Spleen (tissue), 11 donors: ENCODE measurements around the gene CCDC188. TPM values are rescaled to one million over a fixed set of nuclear protein-coding genes. Genes with fewer than 3 reads are reported as not detected.

Source experiments
- DNase-seq: peaks from one replicate; pipeline ENCODE4 v3.0.0-alpha.2; 2020
- H3K27ac ChIP-seq, 8 donors: fragments of 200-600 bp; sonication (generic) in 7 of 8; 1 replicate in 4 of 8; 2 replicates in 4 of 8; pipeline versions ENCODE4 v1.5.0 to v1.8.0; 2016 to 2021; ENCODE audit warnings: inconsistent platforms in 4 of 8, mild to moderate bottlenecking in 4 of 8, moderate library complexity in 1 of 8
- H3K27me3 ChIP-seq, 7 donors: fragments of 200-600 bp; sonication (generic) in 6 of 7; replicated peaks in 1 of 7; 1 replicate in 4 of 7; 2 replicates in 3 of 7; pipeline versions ENCODE4 v1.5.0 to v1.8.0; 2016 to 2021; ENCODE audit warnings: inconsistent platforms in 3 of 7, mild to moderate bottlenecking in 1 of 7
- H3K36me3 ChIP-seq, 6 donors: fragments of 200-600 bp; sonication (generic) in 5 of 6; 1 replicate in 4 of 6; 2 replicates in 2 of 6; pipeline versions ENCODE4 v1.5.0 to v1.8.0; 2016 to 2021; ENCODE audit warnings: inconsistent platforms in 2 of 6
- H3K4me1 ChIP-seq, 6 donors: fragments of 200-600 bp; sonication (generic) in 5 of 6; 1 replicate in 3 of 6; 2 replicates in 3 of 6; pipeline versions ENCODE4 v1.5.0 to v1.8.0; 2016 to 2021; ENCODE audit warnings: inconsistent platforms in 3 of 6
- H3K4me3 ChIP-seq, 8 donors: fragments of 200-600 bp; sonication (generic) in 7 of 8; 1 replicate in 4 of 8; 2 replicates in 4 of 8; pipeline versions ENCODE4 v1.5.0 to v1.8.0; 2016 to 2021; ENCODE audit warnings: inconsistent platforms in 4 of 8, mild to moderate bottlenecking in 4 of 8, moderate library complexity in 2 of 8
- H3K9me3 ChIP-seq, 8 donors: fragments of 200-600 bp; sonication (generic) in 7 of 8; 1 replicate in 4 of 8; 2 replicates in 4 of 8; pipeline versions ENCODE4 v1.5.0 to v1.8.0; 2016 to 2021; ENCODE audit warnings: inconsistent platforms in 4 of 8
- POLR2A ChIP-seq, 3 donors: fragments of 450-650 bp; IDR thresholded peaks; one replicate each; pipeline ENCODE4 v1.5.1; 2017; ENCODE audit warnings: antibody characterized with exemption in 3 of 3, mild to moderate bottlenecking in 1 of 3
- POLR2AphosphoS5 ChIP-seq, 3 donors: sonication (generic); formaldehyde crosslinking; IDR thresholded peaks; one replicate each; pipeline ENCODE4 v1.5.1; 2017; ENCODE audit warnings: antibody characterized with exemption in 3 of 3
- WGBS, 5 donors: extraction: QIAGEN DNeasy Blood & Tissue Kit in 3 of 5; methylation state at CpG; one replicate each; pipeline versions ENCODE4 v1.1.5 to v1.1.7; 2013 to 2018; 5-methylcytosine and 5-hydroxymethylcytosine counted together
- intact Hi-C: fragments of 100-400 bp; cut with DNase I; formaldehyde crosslinking; loops from one replicate; pipeline ENCODE4 v1.15.0; 2023; ENCODE audit warnings: low total_unique reads
- polyA plus RNA-seq, 3 donors: library from polyadenylated mRNA; stranded (reverse); fragments of 200-250 nt; gene quantifications; one replicate each; pipeline ENCODE4 v1.2.1, GENCODE V29; 2013
- total RNA-seq, 7 donors: library from RNA; depleted of rRNA in 3 of 7; stranded (reverse); fragments of >200 nt in 3 of 7; fragmentation: NEBNext Ultra II Directional in 4 of 7; extraction: Animal tissue kit (Norgen Biotek cat#: 25700) in 4 of 7; gene quantifications; one replicate each; pipeline versions ENCODE4 v1.1.0 to v1.2.1, GENCODE V29; 2016 to 2021
- TF ChIP-seq, protein P1 (sequence below), 11 experiments: fragments of 200-600 bp in 7 of 11; fragments of 450-650 bp in 4 of 11; sonication (generic) in 4 of 11; IDR thresholded peaks in 8 of 11; conservative IDR thresholded peaks in 3 of 11; 1 replicate in 7 of 11; 2 replicates in 4 of 11; pipeline versions ENCODE4 v1.4.0 to v1.8.0; 2016 to 2021; ENCODE audit warnings: antibody characterized with exemption in 11 of 11, inconsistent platforms in 4 of 11, mild to moderate bottlenecking in 1 of 11
- donor health status: healthy with polysubstance abuse.
- donor health status: DM: no; HTN: no; CAD: no; lungs with moderate emphysema.
- donor health status: DM: no; HTN: no; CAD: no.
- donor health status: Bipolar disorder and iron deficiency.
- donor health status: healthy.
- donor health status: DM: no; HTN: no; CAD: no.
- donor health status: DM: yes; HTN: yes; CAD: no.

CCDC188 gene
- total and polyA plus RNA-seq, 10 donors: 0.29 to 7.6 (median 1.8) TPM; not detected in 1

DNA sequence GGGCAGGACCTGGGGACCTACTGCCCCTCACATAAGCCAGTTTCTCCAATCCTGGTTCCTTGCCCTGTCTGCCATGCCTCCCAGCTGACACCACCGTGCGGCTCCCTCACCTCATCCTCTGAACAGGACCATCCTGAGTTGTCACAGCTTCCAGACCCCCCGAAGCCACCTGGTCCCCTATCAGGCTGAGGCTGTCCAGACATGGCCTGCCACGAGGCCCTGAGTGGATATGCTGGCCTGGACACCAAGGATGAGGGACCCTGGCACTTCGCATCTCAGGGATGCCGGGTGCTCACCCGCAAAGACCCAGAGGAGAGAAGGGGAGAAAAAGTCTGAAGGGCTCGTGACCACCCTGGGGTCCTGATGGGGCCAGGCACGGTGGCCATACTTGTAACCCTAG is 15.8 kb upstream of the CCDC188 start:
- intact Hi-C loops: no loop called here
- Histone ChIP-seq H3K9me3 (no peaks in the 10 kb centered on the region), H3K4me3 (no peak overlapping the region), H3K27ac (no peak overlapping the region), H3K27me3 (no peaks in the 10 kb centered on the region), H3K36me3 (no peaks in the 10 kb centered on the region), H3K4me1 (no peaks in the 10 kb centered on the region)
- TF ChIP-seq, protein P1, sequence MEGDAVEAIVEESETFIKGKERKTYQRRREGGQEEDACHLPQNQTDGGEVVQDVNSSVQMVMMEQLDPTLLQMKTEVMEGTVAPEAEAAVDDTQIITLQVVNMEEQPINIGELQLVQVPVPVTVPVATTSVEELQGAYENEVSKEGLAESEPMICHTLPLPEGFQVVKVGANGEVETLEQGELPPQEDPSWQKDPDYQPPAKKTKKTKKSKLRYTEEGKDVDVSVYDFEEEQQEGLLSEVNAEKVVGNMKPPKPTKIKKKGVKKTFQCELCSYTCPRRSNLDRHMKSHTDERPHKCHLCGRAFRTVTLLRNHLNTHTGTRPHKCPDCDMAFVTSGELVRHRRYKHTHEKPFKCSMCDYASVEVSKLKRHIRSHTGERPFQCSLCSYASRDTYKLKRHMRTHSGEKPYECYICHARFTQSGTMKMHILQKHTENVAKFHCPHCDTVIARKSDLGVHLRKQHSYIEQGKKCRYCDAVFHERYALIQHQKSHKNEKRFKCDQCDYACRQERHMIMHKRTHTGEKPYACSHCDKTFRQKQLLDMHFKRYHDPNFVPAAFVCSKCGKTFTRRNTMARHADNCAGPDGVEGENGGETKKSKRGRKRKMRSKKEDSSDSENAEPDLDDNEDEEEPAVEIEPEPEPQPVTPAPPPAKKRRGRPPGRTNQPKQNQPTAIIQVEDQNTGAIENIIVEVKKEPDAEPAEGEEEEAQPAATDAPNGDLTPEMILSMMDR (IDR thresholded peaks at IDR 0.05 in 8 of 11, conservative IDR thresholded peaks at IDR 0.05 in 3 of 11): no peak
- TF ChIP-seq POLR2AphosphoS5 (IDR thresholded peaks at IDR 0.05) (no peak), POLR2A (IDR thresholded peaks at IDR 0.05) (no peak)
- WGBS, 5 donors: 87 to 91% (median 89%) methylated on average over 8 to 9 of the region's 9 CpGs
- DNase-seq: no peak

DNA sequence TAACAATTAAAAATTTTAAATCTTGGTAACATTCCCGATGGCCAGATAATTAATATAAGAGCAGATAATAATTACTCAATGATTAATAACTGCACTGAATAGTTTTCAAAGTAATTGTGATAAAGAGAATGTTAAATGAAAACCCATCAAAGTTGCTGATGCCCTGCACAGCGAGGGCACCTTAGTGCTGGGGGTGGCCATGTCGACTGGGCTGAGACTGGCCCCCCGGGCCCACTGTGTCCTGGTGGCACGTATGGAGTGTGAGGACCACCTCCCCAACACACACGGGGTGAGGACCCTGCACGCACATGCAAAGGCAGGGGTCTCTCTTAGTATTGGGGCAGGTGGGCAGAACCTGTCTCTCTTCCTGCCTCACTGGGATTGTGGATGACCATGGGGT is 15.1 kb upstream of the CCDC188 start:
- no peaks in the 10 kb centered on the region for H3K9me3 ChIP-seq
- H3K27ac ChIP-seq: no peak overlapping the region
- H3K36me3 ChIP-seq: no peaks in the 10 kb centered on the region
- intact Hi-C loops: no loop called here
- H3K4me1 ChIP-seq: no peaks in the 10 kb centered on the region
- 83 to 87% (median 84%) methylated on average over 7 of the region's 7 CpGs for WGBS, 5 donors
- no peak overlapping the region for H3K4me3 ChIP-seq
- H3K27me3 ChIP-seq: no peaks in the 10 kb centered on the region
- DNase-seq: no peak
- TF ChIP-seq, protein P1 (IDR thresholded peaks at IDR 0.05 in 8 of 11, conservative IDR thresholded peaks at IDR 0.05 in 3 of 11): no peak

DNA sequence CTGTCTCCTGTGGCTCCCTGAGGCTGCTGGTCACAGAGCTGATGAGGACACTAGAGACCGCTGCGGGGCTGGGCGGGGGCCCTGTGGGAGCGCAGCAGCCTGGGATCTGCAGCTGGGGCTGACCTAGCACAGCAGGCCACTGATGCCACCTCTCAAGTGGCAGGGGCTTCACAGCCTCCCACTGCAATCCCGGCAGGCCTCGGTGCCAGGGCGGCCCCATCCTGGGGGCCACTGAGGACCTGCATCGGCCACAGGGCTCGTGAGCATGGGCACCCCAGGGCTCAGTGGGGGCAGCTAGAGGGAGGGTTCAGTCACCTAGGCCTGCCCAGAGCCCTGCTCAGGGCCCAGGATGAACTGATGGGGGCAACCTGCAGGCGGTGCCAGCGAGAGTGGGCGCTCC is 14.6 kb upstream of the CCDC188 start:
- Histone ChIP-seq H3K27me3 (no peaks in the 10 kb centered on the region), H3K27ac (no peak overlapping the region), H3K4me1 (no peaks in the 10 kb centered on the region), H3K9me3 (no peaks in the 10 kb centered on the region), H3K4me3 (no peak overlapping the region), H3K36me3 (no peaks in the 10 kb centered on the region)
- 84 to 95% (median 93%) methylated on average over 3 to 12 of the region's 12 CpGs for WGBS, 5 donors
- TF ChIP-seq POLR2AphosphoS5 (IDR thresholded peaks at IDR 0.05): no peak
- no peak for TF ChIP-seq POLR2A (IDR thresholded peaks at IDR 0.05)
- TF ChIP-seq, protein P1 (IDR thresholded peaks at IDR 0.05 in 8 of 11, conservative IDR thresholded peaks at IDR 0.05 in 3 of 11): no peak
- no peak for DNase-seq
- intact Hi-C loops: no loop called here

DNA sequence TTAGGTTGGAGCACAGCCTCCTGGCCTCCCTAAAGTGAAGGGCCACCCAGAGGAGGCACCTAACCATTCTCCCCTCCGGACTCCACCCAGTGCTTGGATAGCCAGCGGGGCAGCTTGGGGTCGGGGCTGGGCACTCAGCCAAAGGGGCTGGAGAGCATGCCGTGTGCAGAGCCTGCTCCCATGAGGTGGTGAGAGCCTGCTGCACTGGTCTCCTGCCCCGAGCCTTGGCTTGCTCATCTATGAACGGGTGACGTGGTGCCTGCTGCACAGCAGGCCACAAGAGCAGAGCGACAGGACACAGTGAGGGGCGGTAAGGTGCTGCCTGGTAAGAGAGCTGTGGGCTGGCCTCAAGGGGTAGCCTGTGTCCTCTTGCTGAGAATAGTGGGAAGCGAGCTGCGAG is 14.0 kb upstream of the CCDC188 start:
- WGBS, 5 donors: 62 to 88% (median 78%) methylated on average over 6 to 11 of the region's 11 CpGs
- intact Hi-C loops: no loop called here
- H3K4me1 ChIP-seq: no peaks in the 10 kb centered on the region
- TF ChIP-seq POLR2A (IDR thresholded peaks at IDR 0.05) (no peak), POLR2AphosphoS5 (IDR thresholded peaks at IDR 0.05) (no peak)
- TF ChIP-seq, protein P1 (IDR thresholded peaks at IDR 0.05 in 8 of 11, conservative IDR thresholded peaks at IDR 0.05 in 3 of 11): no peak
- peaks cover 0 to 4% (median 0%) of the 10 kb centered on the region in 7 donors for H3K27me3 ChIP-seq
- H3K9me3 ChIP-seq: no peaks in the 10 kb centered on the region
- H3K27ac ChIP-seq: no peak overlapping the region
- no peak for DNase-seq
- H3K4me3 ChIP-seq: no peak overlapping the region
- no peaks in the 10 kb centered on the region for H3K36me3 ChIP-seq
